Fibroblast of lung (primary cell): Measurements from ENCODE around the gene PCDHB4. TPM values are rescaled to one million over a fixed set of nuclear protein-coding genes. Genes with fewer than 3 reads are reported as not detected.

Experiments
- DNase-seq, 2 donors: peaks; one replicate each; pipeline versions ENCODE4 v3.0.0 to v3.0.0-alpha.2; 2010; ENCODE audit warnings: low read depth in 2 of 2
- H2AFZ ChIP-seq: 2 replicates; pipeline ENCODE4 v1.5.1; 2012; ENCODE audit warnings: low read length, control low read depth, inconsistent platforms
- H3K27ac ChIP-seq: 2 replicates; pipeline ENCODE4 v1.5.1; 2011; ENCODE audit warnings: low read length, control low read depth; ENCODE audit not compliant: insufficient read depth
- H3K27me3 ChIP-seq: 2 replicates; pipeline ENCODE4 v1.5.1; 2011; ENCODE audit warnings: mild to moderate bottlenecking, low read length; ENCODE audit not compliant: control insufficient read depth, insufficient read depth
- H3K36me3 ChIP-seq: 2 replicates; pipeline ENCODE4 v1.5.1; 2011; ENCODE audit warnings: low read length; ENCODE audit not compliant: control insufficient read depth, insufficient read depth
- H3K4me1 ChIP-seq: 2 replicates; pipeline ENCODE4 v1.5.1; 2011; ENCODE audit warnings: low read length; ENCODE audit not compliant: control insufficient read depth, insufficient read depth; ENCODE audit errors: extremely low read depth
- H3K4me2 ChIP-seq: 2 replicates; pipeline ENCODE4 v1.5.1; 2011; ENCODE audit warnings: low read length, control low read depth; ENCODE audit not compliant: insufficient read depth; ENCODE audit errors: extremely low read depth
- H3K4me3 ChIP-seq, 4 experiments: fragments of 200-600 bp in 1 of 4; sonication (generic) in 1 of 4; replicated peaks in 1 of 4; 2 replicates each; pipeline ENCODE4 v1.5.1; 2011 to 2016; ENCODE audit warnings: low read length in 4 of 4, low read depth in 3 of 4, mild to moderate bottlenecking in 3 of 4, control low read depth in 2 of 4, inconsistent platforms in 1 of 4, mixed read lengths in 1 of 4; ENCODE audit not compliant: insufficient read depth in 1 of 4; ENCODE audit errors: control extremely low read depth in 1 of 4
- H3K79me2 ChIP-seq: 2 replicates; pipeline ENCODE4 v1.5.1; 2012; ENCODE audit warnings: mild to moderate bottlenecking, low read length, inconsistent platforms; ENCODE audit not compliant: control insufficient read depth, insufficient read depth
- H3K9ac ChIP-seq: 2 replicates; pipeline ENCODE4 v1.5.1; 2011; ENCODE audit warnings: mild to moderate bottlenecking, low read length, control low read depth; ENCODE audit not compliant: insufficient read depth
- H3K9me3 ChIP-seq: 2 replicates; pipeline ENCODE4 v1.5.1; 2012; ENCODE audit warnings: low read depth, low read length; ENCODE audit not compliant: control insufficient read depth, insufficient read depth
- H4K20me1 ChIP-seq: 2 replicates; pipeline ENCODE4 v1.5.1; 2011; ENCODE audit warnings: low read length; ENCODE audit not compliant: control insufficient read depth, insufficient read depth; ENCODE audit errors: extremely low read depth
- CTCF ChIP-seq, 2 donors: IDR thresholded peaks in 1 of 2; conservative IDR thresholded peaks in 1 of 2; 1 replicate in 1 of 2; 2 replicates in 1 of 2; pipeline ENCODE4 v1.5.1; 2011 to 2012; ENCODE audit warnings: low read length in 2 of 2, control low read depth in 1 of 2, inconsistent platforms in 1 of 2, low read depth in 1 of 2, mild to moderate bottlenecking in 1 of 2
- EZH2 ChIP-seq: IDR thresholded peaks from 2 replicates; pipeline ENCODE4 v1.5.1; 2012; ENCODE audit warnings: low read length, control low read depth, mild to moderate bottlenecking; ENCODE audit errors: missing control alignments
- polyA minus RNA-seq: library from RNA; depleted of rRNA, polyadenylated mRNA; stranded (reverse); fragments of >200 nt; gene quantifications from 2 replicates; pipeline ENCODE4 v1.2.3, GENCODE V29; 2011; ENCODE audit warnings: low replicate concordance
- polyA plus RNA-seq, 2 donors: library from polyadenylated mRNA; depleted of rRNA in 1 of 2; stranded (reverse) in 1 of 2; unstranded in 1 of 2; fragments of >200 nt; gene quantifications; 2 replicates each; pipeline ENCODE4 v1.2.1, GENCODE V29; 2011 to 2012; ENCODE audit warnings: missing spikeins in 1 of 2
- total RNA-seq: library from RNA; depleted of rRNA; stranded (reverse); fragments of >200 nt; gene quantifications from 2 replicates; pipeline ENCODE4 v1.2.1, GENCODE V29; 2014

PCDHB4 gene
- total RNA-seq = 0.50 and 0.51 TPM in 2 replicates
- 0.08 and 0.27 TPM in 2 replicates for polyA plus RNA-seq
- polyA plus RNA-seq (2012) = 0.08 and 0.20 TPM in 2 replicates
- not detected in 2 replicates for polyA minus RNA-seq

DNA sequence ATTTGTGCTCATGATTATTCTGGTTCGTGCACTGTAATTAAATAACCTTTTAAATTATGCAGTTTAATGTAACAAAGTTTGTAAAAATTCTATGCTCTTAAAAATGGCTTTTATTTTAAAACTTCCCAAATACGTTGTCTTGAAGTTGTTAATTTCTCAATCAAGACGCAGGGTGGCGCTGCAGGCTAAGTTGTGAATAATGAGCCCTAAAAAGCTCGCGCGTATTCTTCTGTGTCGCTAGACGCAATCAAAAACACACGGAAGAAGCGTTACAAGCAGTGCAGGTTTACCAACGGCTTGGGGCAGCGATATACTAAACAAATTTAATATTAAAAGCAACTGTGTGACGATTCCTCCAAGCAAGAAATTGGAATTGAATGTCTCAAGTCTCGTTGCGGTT is at the start of gene PCDHB4:
TSS of gene PCDHB4 (plus strand) at position 256 of the 400 bp plus-strand sequence. CDS start 181 bp downstream, outside the sequence.
- no peak within 1 kb of the TSS for H2AFZ ChIP-seq
- H3K9me3 ChIP-seq = no peaks in the 10 kb centered on the region
- peak within 1 kb of the TSS in 1 of 4 experiments; percentile 17 for H3K4me3 ChIP-seq
- H3K79me2 ChIP-seq = no peaks in the 10 kb centered on the region
- H3K4me1 ChIP-seq = no peaks in the 10 kb centered on the region
- H3K36me3 ChIP-seq = no peaks in the 10 kb centered on the region
- peak in 1 of 2 donors; percentile 8 for DNase-seq
- H3K27me3 ChIP-seq = no peaks in the 10 kb centered on the region
- no peak within 1 kb of the TSS for H3K9ac ChIP-seq
- H3K4me2 ChIP-seq = no peak within 1 kb of the TSS
- no peak within 1 kb of the TSS for H3K27ac ChIP-seq
- H4K20me1 ChIP-seq = no peaks in the 10 kb centered on the region
- TF ChIP-seq CTCF (conservative IDR thresholded peaks at IDR 0.05 in 1 of 2, IDR thresholded peaks at IDR 0.05 in 1 of 2; ENCODE audit: low read depth in 1 of 2, low read length in 2 of 2) (no peak), EZH2 (no peak)

GRCh38 chr5:141077826-141078225 is 43.8 kb upstream of the PCDHB4 start:
- no peaks in the 10 kb centered on the region for H3K36me3 ChIP-seq
- H4K20me1 ChIP-seq = no peaks in the 10 kb centered on the region
- H3K27me3 ChIP-seq = no peaks in the 10 kb centered on the region
- no peaks in the 10 kb centered on the region for H3K4me1 ChIP-seq
- TF ChIP-seq EZH2 (no peak), CTCF (conservative IDR thresholded peaks at IDR 0.05 in 1 of 2, IDR thresholded peaks at IDR 0.05 in 1 of 2; ENCODE audit: low read depth in 1 of 2, low read length in 2 of 2) (no peak)
- H3K9me3 ChIP-seq = no peaks in the 10 kb centered on the region
- H2AFZ ChIP-seq = no peak overlapping the region
- H3K79me2 ChIP-seq = no peaks in the 10 kb centered on the region
- H3K27ac ChIP-seq = no peak overlapping the region
- peak overlapping the region in 1 of 4 experiments; percentile 32 for H3K4me3 ChIP-seq
- H3K9ac ChIP-seq = no peak overlapping the region
- DNase-seq = no peak
- no peak overlapping the region for H3K4me2 ChIP-seq

- Histone ChIP-seq H3K27ac (no peak overlapping the region), H3K4me1 (no peaks in the 10 kb centered on the region), H3K4me3 (no peak overlapping the region), H3K9ac (no peak overlapping the region), H3K4me2 (no peak overlapping the region), H3K27me3 (no peaks in the 10 kb centered on the region), H3K9me3 (no peaks in the 10 kb centered on the region), H2AFZ (no peak overlapping the region), H3K79me2 (no peaks in the 10 kb centered on the region), H3K36me3 (no peaks in the 10 kb centered on the region), H4K20me1 (no peaks in the 10 kb centered on the region)
- DNase-seq = no peak
- TF ChIP-seq CTCF (conservative IDR thresholded peaks at IDR 0.05 in 1 of 2, IDR thresholded peaks at IDR 0.05 in 1 of 2; ENCODE audit: low read depth in 1 of 2, low read length in 2 of 2) (no peak), EZH2 (no peak)
These were observed 39.4 kb upstream of the PCDHB4 start for GRCh38 chr5:141082228-141082627.
